NCI-H2196 treated with DMSO at 0.1 percent for 48 hours (cell line): ENCODE data around the gene PAQR3.

Source experiments
- DNase-seq: peaks from one replicate; lab custom pipeline; 2025; ENCODE audit not compliant: unreplicated experiment; lab: John Stamatoyannopoulos, UW

The PAQR3 gene

DNA sequence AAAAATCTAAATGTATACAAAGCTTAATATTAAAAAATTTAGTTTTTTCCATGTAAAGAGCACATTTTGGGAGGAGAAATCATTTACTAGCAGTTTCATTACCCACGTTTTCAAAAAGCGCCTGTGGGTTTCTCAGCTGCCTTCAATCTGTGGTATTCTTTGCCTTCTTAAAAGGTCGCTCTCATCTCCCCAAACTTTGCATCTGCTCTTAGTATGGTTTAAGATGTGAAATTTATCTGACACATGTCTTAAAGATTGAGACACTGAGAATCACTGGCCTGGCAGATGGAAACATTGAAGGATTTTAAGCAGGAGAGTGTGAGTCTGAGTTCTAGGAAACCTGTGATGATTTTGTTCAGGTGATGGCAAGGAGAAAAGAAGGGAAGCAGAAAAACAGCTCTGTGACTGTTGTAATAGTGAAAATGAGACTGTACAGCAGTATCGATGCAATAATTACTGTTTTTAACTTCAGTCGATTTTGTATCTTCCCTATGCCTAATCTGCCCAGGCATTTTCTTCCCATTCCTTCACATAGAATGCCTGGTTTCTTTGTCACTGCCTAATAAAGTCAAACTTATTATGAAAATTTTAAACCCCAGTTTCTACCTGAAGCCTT is 75.9 kb downstream of the PAQR3 start:
- DNase-seq, result no peak

DNA sequence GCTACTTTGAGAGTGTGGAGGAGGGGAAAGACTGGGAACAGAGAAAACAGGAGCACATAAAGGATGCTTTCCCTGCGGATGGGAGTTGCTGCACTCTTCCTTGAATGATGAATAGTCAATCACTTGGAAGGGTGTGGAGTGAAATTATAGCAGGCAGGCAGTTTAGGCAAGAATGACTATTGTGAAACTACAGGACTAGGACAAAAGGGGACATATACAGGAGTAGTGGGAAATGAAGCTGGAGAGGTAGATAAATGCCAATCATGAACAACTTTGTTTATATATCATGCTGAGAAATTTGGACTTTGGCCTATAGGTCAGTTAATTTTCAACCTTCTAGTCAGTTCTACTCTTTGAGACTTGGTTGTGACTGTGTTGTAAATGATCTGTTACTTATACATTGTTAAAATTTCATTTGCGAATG is 76.9 kb downstream of the PAQR3 start:
- no peak for DNase-seq
